Trophoblast cell (in vitro differentiated cells and primary cell): ENCODE results near the gene LRRC41.

ENCODE experiments used
- DNase-seq, 2 donors: peaks; one replicate each; pipeline ENCODE4 v3.0.0-alpha.2; 2016
- H2AFZ ChIP-seq: 2 replicates; pipeline ENCODE4 v1.6.1; 2013; ENCODE audit warnings: low read length, moderate library complexity, mild to moderate bottlenecking; ENCODE audit not compliant: insufficient read depth, poor library complexity
- H2AK5ac ChIP-seq: 2 replicates; pipeline ENCODE4 v1.6.1; 2013; ENCODE audit warnings: mild to moderate bottlenecking, low read length
- H2BK120ac ChIP-seq: 2 replicates; pipeline ENCODE4 v1.6.1; 2013; ENCODE audit warnings: low read length, mild to moderate bottlenecking, moderate library complexity; ENCODE audit not compliant: insufficient read depth, poor library complexity
- H2BK12ac ChIP-seq: 2 replicates; pipeline ENCODE4 v1.6.1; 2013; ENCODE audit warnings: mild to moderate bottlenecking, low read length, moderate library complexity
- H2BK5ac ChIP-seq: 2 replicates; pipeline ENCODE4 v1.6.1; 2013; ENCODE audit warnings: low read length, low read depth, moderate library complexity, mild to moderate bottlenecking; ENCODE audit not compliant: poor library complexity
- H3K14ac ChIP-seq: 2 replicates; pipeline ENCODE4 v1.6.1; 2013; ENCODE audit warnings: mild to moderate bottlenecking, low read length
- H3K18ac ChIP-seq: 2 replicates; pipeline ENCODE4 v1.6.1; 2013; ENCODE audit warnings: mild to moderate bottlenecking, low read length
- H3K23ac ChIP-seq: 2 replicates; pipeline ENCODE4 v1.6.1; 2013; ENCODE audit warnings: low read length
- H3K27ac ChIP-seq: 2 replicates; pipeline ENCODE4 v1.5.1; 2013; ENCODE audit warnings: low read depth, mild to moderate bottlenecking, inconsistent platforms, low read length, moderate library complexity
- H3K27me3 ChIP-seq: 2 replicates; pipeline ENCODE4 v1.6.1; 2013; ENCODE audit warnings: inconsistent platforms, mild to moderate bottlenecking, low read length, moderate library complexity; ENCODE audit not compliant: insufficient read depth
- H3K36me3 ChIP-seq, 2 experiments: 1 replicate in 1 of 2; 2 replicates in 1 of 2; pipeline ENCODE4 v1.6.1; 2013; ENCODE audit warnings: low read length in 2 of 2, mild to moderate bottlenecking in 2 of 2, moderate library complexity in 1 of 2; ENCODE audit not compliant: insufficient read depth in 2 of 2, control insufficient read depth in 1 of 2
- H3K4ac ChIP-seq: 2 replicates; pipeline ENCODE4 v1.6.1; 2013; ENCODE audit warnings: low read depth, mild to moderate bottlenecking, low read length, moderate library complexity
- H3K4me1 ChIP-seq, 2 experiments: 1 replicate in 1 of 2; 2 replicates in 1 of 2; pipeline ENCODE4 v1.6.1; 2013; ENCODE audit warnings: low read length in 2 of 2, mild to moderate bottlenecking in 2 of 2, moderate library complexity in 1 of 2; ENCODE audit not compliant: insufficient read depth in 2 of 2, control insufficient read depth in 1 of 2
- H3K4me2 ChIP-seq: 2 replicates; pipeline ENCODE4 v1.6.1; 2013; ENCODE audit warnings: inconsistent platforms, mild to moderate bottlenecking, low read length, moderate library complexity
- H3K4me3 ChIP-seq: 2 replicates; pipeline ENCODE4 v1.5.1; 2013; ENCODE audit warnings: mild to moderate bottlenecking, low read depth, low read length, inconsistent platforms
- H3K79me1 ChIP-seq: one replicate; pipeline ENCODE4 v1.6.1; 2013; ENCODE audit warnings: low read length
- H3K79me2 ChIP-seq: 2 replicates; pipeline ENCODE4 v1.6.1; 2013; ENCODE audit warnings: low read length, mild to moderate bottlenecking; ENCODE audit not compliant: control insufficient read depth, insufficient read depth, poor library complexity
- H3K9ac ChIP-seq: 2 replicates; pipeline ENCODE4 v1.6.1; 2013; ENCODE audit warnings: mild to moderate bottlenecking, low read length
- H3K9me3 ChIP-seq: 2 replicates; pipeline ENCODE4 v1.6.1; 2013; ENCODE audit warnings: low read depth, mild to moderate bottlenecking, control low read depth, inconsistent platforms, low read length; ENCODE audit not compliant: insufficient read depth
- H4K12ac ChIP-seq: 2 replicates; pipeline ENCODE4 v1.6.1; 2013; ENCODE audit warnings: low read depth, mild to moderate bottlenecking, low read length, moderate library complexity
- H4K8ac ChIP-seq: 2 replicates; pipeline ENCODE4 v1.6.1; 2013; ENCODE audit warnings: low read depth, mild to moderate bottlenecking, low read length, moderate library complexity
- H4K91ac ChIP-seq: one replicate; pipeline ENCODE4 v1.6.1; 2013; ENCODE audit warnings: low read depth, mild to moderate bottlenecking, low read length, moderate library complexity
- WGBS: extraction: QIAGEN DNeasy Blood & Tissue Kit; methylation state at CpG from one replicate; pipeline ENCODE4 v1.1.7; 2013; ENCODE audit warnings: missing lambda C conversion rate; ENCODE audit not compliant: insufficient read length, insufficient coverage; ENCODE audit errors: extremely low coverage; 5-methylcytosine and 5-hydroxymethylcytosine counted together

The LRRC41 gene

DNA sequence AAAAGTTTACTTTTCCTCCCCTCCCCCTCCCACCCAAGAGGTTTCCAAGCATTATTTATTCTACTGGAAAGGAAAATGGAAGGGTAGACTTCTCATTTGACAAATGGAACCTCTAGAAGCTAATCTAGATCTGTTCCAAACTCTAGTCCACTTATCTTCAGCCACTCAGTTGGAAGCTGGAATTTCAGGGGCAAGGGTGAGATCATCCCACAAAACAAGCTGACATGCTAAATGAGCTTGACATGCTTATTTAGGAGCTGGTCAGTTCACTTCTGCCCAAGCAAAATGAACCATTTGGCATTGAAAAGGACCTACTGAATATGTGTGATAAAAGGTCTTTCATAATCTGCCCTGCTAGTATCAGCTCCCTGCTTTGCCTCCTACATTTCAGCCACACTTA lies 5.0 kb downstream of the LRRC41 start:
- Histone ChIP-seq H4K12ac (no peak overlapping the region), H2BK12ac (no peak overlapping the region), H3K4ac (no peak overlapping the region), H3K9me3 (no peaks in the 10 kb centered on the region), H3K79me1 (peaks cover 20% of the 10 kb centered on the region), H2AK5ac (no peak overlapping the region), H3K79me2 (peaks cover 30% of the 10 kb centered on the region), H3K36me3 (peaks cover 5 to 21% of the 10 kb centered on the region in 2 experiments), H3K27me3 (no peaks in the 10 kb centered on the region), H2BK120ac (no peak overlapping the region), H3K18ac (no peak overlapping the region), H3K14ac (no peak overlapping the region), H3K4me3 (no peak overlapping the region), H3K27ac (no peak overlapping the region), H2AFZ (no peak overlapping the region), H4K8ac (no peak overlapping the region), H3K23ac (no peak overlapping the region), H4K91ac (no peak overlapping the region), H2BK5ac (no peak overlapping the region), H3K4me2 (no peak overlapping the region), H3K4me1 (peaks cover 8 to 16% of the 10 kb centered on the region in 2 experiments), H3K9ac (no peak overlapping the region)
- DNase-seq: no peak

DNA sequence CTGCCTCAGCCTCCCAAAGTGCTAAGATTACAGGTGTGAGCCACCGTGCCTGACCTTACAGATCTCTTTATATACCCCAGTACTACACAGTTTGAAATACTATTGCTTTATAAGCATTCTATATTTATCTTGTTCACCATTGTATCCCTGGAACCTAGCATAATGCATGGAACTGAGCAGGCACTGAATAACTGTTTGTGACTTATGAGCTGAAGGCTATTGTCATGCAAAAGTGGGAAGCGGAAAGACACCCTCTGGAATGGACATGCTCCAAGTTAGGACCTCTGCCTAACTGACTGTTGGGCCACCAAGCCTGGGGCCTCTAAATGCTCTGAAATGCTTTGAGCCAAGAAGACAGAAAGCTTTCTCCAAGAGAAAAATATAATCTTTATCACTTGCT lies 8.1 kb downstream of the LRRC41 start:
- Histone ChIP-seq H3K79me1 (no peaks in the 10 kb centered on the region), H3K4me1 (peaks cover 0 to 4% of the 10 kb centered on the region in 2 experiments), H3K9ac (no peak overlapping the region), H2BK5ac (no peak overlapping the region), H3K4ac (no peak overlapping the region), H4K12ac (no peak overlapping the region), H3K4me2 (no peak overlapping the region), H3K27me3 (no peaks in the 10 kb centered on the region), H3K79me2 (peaks cover 5% of the 10 kb centered on the region), H4K8ac (no peak overlapping the region), H3K23ac (no peak overlapping the region), H4K91ac (no peak overlapping the region), H3K9me3 (no peaks in the 10 kb centered on the region), H3K14ac (no peak overlapping the region), H2BK120ac (no peak overlapping the region), H3K27ac (no peak overlapping the region), H3K4me3 (no peak overlapping the region), H3K36me3 (peaks cover 5 to 23% of the 10 kb centered on the region in 2 experiments), H2AFZ (no peak overlapping the region), H2AK5ac (no peak overlapping the region), H2BK12ac (no peak overlapping the region), H3K18ac (no peak overlapping the region)
- no peak for DNase-seq
- no CpG with 5 or more reads among the region's 2 CpGs for WGBS

DNA sequence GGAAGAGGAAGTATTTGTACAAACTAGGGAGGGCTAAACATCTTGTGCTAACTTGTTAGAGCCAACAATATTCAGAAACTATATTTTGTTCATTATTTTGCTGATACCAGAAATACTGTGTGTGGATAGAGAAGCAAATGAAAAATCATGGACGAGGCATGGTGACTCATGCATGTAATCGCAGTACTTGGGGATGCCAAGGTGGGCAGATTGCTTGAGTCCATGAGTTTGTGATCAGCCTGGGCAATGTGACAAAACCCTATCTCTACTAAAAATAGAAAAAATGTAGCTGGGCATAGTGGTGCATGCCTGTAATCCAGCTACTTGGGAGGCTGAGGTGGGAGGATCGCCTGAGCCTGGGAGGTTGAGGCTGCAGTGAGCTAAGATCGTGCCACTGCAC lies 13.4 kb downstream of the LRRC41 start:
- H3K4me2 ChIP-seq: no peak overlapping the region
- no peak overlapping the region for H2BK5ac ChIP-seq
- no peak overlapping the region for H4K12ac ChIP-seq
- peaks cover 1% of the 10 kb centered on the region for H3K79me1 ChIP-seq
- no peak overlapping the region for H4K91ac ChIP-seq
- H3K14ac ChIP-seq: no peak overlapping the region
- no CpG with 5 or more reads among the region's 4 CpGs for WGBS
- no peaks in the 10 kb centered on the region for H3K27me3 ChIP-seq
- H3K79me2 ChIP-seq: no peaks in the 10 kb centered on the region
- no peak overlapping the region for H3K4ac ChIP-seq
- H3K36me3 ChIP-seq: peaks cover 18 to 25% of the 10 kb centered on the region in 2 experiments
- no peak overlapping the region for H3K23ac ChIP-seq
- no peak overlapping the region for H2BK120ac ChIP-seq
- no peaks in the 10 kb centered on the region for H3K9me3 ChIP-seq
- H2AFZ ChIP-seq: no peak overlapping the region
- no peak overlapping the region for H4K8ac ChIP-seq
- no peak overlapping the region for H3K27ac ChIP-seq
- H3K4me1 ChIP-seq: peaks cover 2 to 7% of the 10 kb centered on the region in 2 experiments
- DNase-seq: no peak
- H3K4me3 ChIP-seq: no peak overlapping the region
- H3K9ac ChIP-seq: no peak overlapping the region
- no peak overlapping the region for H3K18ac ChIP-seq
- H2AK5ac ChIP-seq: no peak overlapping the region
- no peak overlapping the region for H2BK12ac ChIP-seq

DNA sequence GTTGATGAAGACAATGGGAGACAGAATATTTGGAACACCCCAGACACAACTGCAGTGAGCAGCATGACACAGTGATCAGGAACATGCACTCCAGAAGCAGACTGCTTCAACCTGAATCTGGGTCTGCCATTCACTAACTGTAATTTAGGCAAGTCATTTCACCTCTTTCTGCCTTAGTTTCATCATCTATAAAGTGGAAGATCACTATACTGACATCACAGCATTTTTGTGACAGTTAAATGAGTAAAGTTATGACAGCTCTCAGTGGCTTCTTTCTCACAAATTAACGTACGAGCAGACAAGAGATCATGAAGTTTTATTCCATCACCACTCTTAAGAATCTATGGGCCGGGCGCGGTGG lies 14.3 kb downstream of the LRRC41 start:
- H4K8ac ChIP-seq: no peak overlapping the region
- no peak overlapping the region for H3K14ac ChIP-seq
- peaks cover 18 to 30% of the 10 kb centered on the region in 2 experiments for H3K36me3 ChIP-seq
- H2AFZ ChIP-seq: no peak overlapping the region
- no peak overlapping the region for H4K91ac ChIP-seq
- no peaks in the 10 kb centered on the region for H3K79me2 ChIP-seq
- H3K9ac ChIP-seq: no peak overlapping the region
- H3K79me1 ChIP-seq: peaks cover 1% of the 10 kb centered on the region
- no peak overlapping the region for H3K4me3 ChIP-seq
- no peak overlapping the region for H3K23ac ChIP-seq
- no peaks in the 10 kb centered on the region for H3K9me3 ChIP-seq
- H3K18ac ChIP-seq: no peak overlapping the region
- no peak overlapping the region for H3K4ac ChIP-seq
- WGBS: no CpG with 5 or more reads among the region's 5 CpGs
- H2BK120ac ChIP-seq: no peak overlapping the region
- H3K4me2 ChIP-seq: no peak overlapping the region
- H2BK12ac ChIP-seq: no peak overlapping the region
- no peak overlapping the region for H2AK5ac ChIP-seq
- H3K27ac ChIP-seq: no peak overlapping the region
- no peak overlapping the region for H2BK5ac ChIP-seq
- H3K4me1 ChIP-seq: peaks cover 2 to 7% of the 10 kb centered on the region in 2 experiments
- H3K27me3 ChIP-seq: no peaks in the 10 kb centered on the region
- H4K12ac ChIP-seq: no peak overlapping the region
- no peak for DNase-seq
